ENCODE data around the gene SOX6.

DNA sequence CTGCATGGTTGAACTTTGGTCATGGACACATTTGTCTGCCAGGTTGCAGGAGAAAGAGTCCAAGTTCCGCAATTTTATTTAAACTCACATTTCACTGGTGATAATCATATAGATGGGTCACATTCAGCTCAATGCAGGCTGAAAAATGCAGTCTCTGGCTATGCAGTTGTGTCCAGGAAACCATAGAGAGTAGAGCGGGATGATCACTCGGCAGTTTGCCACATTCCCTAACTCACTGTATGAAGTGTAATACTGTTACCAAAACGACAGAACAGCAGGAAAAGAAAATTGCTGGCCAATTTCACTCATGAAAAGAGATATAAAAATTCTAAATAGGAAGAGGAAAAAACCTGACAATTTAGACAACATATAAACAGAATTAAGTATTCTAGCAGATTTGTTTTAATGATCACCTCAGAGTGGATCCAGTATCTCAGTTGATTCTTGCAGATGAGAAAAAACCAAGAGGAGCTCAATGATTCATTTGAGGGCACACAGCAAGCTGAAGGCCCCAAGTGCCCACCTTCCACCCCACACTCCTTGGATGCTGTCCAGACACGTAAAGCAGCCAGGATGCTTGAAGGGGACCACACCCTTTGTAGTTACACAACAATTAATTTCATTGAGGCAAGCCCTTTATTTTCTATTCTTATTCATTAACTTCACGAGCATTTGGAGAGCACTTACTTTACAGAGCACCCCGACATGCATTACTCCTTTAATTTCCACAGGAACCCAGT is 422.3 kb downstream of the SOX6 start:
- TF ChIP-seq, protein P1, sequence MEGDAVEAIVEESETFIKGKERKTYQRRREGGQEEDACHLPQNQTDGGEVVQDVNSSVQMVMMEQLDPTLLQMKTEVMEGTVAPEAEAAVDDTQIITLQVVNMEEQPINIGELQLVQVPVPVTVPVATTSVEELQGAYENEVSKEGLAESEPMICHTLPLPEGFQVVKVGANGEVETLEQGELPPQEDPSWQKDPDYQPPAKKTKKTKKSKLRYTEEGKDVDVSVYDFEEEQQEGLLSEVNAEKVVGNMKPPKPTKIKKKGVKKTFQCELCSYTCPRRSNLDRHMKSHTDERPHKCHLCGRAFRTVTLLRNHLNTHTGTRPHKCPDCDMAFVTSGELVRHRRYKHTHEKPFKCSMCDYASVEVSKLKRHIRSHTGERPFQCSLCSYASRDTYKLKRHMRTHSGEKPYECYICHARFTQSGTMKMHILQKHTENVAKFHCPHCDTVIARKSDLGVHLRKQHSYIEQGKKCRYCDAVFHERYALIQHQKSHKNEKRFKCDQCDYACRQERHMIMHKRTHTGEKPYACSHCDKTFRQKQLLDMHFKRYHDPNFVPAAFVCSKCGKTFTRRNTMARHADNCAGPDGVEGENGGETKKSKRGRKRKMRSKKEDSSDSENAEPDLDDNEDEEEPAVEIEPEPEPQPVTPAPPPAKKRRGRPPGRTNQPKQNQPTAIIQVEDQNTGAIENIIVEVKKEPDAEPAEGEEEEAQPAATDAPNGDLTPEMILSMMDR (conservative IDR thresholded peaks at IDR 0.05; ENCODE audit: low read depth in 2 of 2): no peak
- TF ChIP-seq POLR2AphosphoS5 (IDR thresholded peaks at IDR 0.05; ENCODE audit: low read depth) (no peak), NANOG (IDR thresholded peaks at IDR 0.05; ENCODE audit: borderline replicate concordance) (no peak), EZH2 (IDR thresholded peaks at IDR 0.05; ENCODE audit: low read depth, unreplicated experiment) (no peak), CREB1 (CRISPR knock-in tag; IDR thresholded peaks at IDR 0.05; ENCODE audit: low read depth) (no peak), JUNB (IDR thresholded peaks at IDR 0.05; ENCODE audit: unreplicated experiment) (no peak), EZH2phosphoT487 (IDR thresholded peaks at IDR 0.05; ENCODE audit: unreplicated experiment) (no peak), ZNF114 (CRISPR knock-in tag; IDR thresholded peaks at IDR 0.05) (no peak)
- TF ChIP-seq, protein P2, sequence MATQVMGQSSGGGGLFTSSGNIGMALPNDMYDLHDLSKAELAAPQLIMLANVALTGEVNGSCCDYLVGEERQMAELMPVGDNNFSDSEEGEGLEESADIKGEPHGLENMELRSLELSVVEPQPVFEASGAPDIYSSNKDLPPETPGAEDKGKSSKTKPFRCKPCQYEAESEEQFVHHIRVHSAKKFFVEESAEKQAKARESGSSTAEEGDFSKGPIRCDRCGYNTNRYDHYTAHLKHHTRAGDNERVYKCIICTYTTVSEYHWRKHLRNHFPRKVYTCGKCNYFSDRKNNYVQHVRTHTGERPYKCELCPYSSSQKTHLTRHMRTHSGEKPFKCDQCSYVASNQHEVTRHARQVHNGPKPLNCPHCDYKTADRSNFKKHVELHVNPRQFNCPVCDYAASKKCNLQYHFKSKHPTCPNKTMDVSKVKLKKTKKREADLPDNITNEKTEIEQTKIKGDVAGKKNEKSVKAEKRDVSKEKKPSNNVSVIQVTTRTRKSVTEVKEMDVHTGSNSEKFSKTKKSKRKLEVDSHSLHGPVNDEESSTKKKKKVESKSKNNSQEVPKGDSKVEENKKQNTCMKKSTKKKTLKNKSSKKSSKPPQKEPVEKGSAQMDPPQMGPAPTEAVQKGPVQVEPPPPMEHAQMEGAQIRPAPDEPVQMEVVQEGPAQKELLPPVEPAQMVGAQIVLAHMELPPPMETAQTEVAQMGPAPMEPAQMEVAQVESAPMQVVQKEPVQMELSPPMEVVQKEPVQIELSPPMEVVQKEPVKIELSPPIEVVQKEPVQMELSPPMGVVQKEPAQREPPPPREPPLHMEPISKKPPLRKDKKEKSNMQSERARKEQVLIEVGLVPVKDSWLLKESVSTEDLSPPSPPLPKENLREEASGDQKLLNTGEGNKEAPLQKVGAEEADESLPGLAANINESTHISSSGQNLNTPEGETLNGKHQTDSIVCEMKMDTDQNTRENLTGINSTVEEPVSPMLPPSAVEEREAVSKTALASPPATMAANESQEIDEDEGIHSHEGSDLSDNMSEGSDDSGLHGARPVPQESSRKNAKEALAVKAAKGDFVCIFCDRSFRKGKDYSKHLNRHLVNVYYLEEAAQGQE (IDR thresholded peaks at IDR 0.05; ENCODE audit: unreplicated experiment): no peak
- TF ChIP-seq, protein P3, sequence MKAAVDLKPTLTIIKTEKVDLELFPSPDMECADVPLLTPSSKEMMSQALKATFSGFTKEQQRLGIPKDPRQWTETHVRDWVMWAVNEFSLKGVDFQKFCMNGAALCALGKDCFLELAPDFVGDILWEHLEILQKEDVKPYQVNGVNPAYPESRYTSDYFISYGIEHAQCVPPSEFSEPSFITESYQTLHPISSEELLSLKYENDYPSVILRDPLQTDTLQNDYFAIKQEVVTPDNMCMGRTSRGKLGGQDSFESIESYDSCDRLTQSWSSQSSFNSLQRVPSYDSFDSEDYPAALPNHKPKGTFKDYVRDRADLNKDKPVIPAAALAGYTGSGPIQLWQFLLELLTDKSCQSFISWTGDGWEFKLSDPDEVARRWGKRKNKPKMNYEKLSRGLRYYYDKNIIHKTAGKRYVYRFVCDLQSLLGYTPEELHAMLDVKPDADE (IDR thresholded peaks at IDR 0.05): no peak

Data from GM23338 (cell line).